HepG2 (cell line): Measurements from ENCODE around the gene ZNF341. TPM values are rescaled to one million over a fixed set of nuclear protein-coding genes. Genes with fewer than 3 reads are reported as not detected.

Experiments used
- CEBPB ChIP-seq: IDR thresholded peaks from 2 replicates; pipeline ENCODE4 v1.6.1; 2011; ENCODE audit warnings: low read depth, low read length, improper control_type of control experiment, borderline replicate concordance
- ETV5 ChIP-seq: IDR thresholded peaks from 2 replicates; pipeline ENCODE4 v1.6.1; 2018; ENCODE audit warnings: missing biosample characterization, missing genetic modification reagents, inconsistent platforms, borderline replicate concordance
- HDAC2 ChIP-seq: sonication (generic); formaldehyde crosslinking; IDR thresholded peaks from 2 replicates; pipeline ENCODE4 v1.4.0; 2020; ENCODE audit warnings: missing genetic modification reagents
- KDM5B ChIP-seq: sonication (generic); formaldehyde crosslinking; IDR thresholded peaks from 2 replicates; pipeline ENCODE4 v1.4.0; 2020; ENCODE audit warnings: missing genetic modification reagents, mild to moderate bottlenecking, borderline replicate concordance
- MED13 ChIP-seq: sonication (generic); formaldehyde crosslinking; IDR thresholded peaks from 2 replicates; pipeline ENCODE4 v1.5.0; 2020; ENCODE audit warnings: missing genetic modification reagents
- MTF1 ChIP-seq: sonication (generic); formaldehyde crosslinking; IDR thresholded peaks from 2 replicates; pipeline ENCODE4 v1.5.0; 2020; ENCODE audit warnings: missing genetic modification reagents
- NCOR1 ChIP-seq: fragments of 200-600 bp; sonication (generic); IDR thresholded peaks from 2 replicates; pipeline ENCODE4 v1.7.0; 2017; ENCODE audit warnings: antibody characterized with exemption, low read length, borderline replicate concordance
- NFYB ChIP-seq: sonication (generic); formaldehyde crosslinking; IDR thresholded peaks from 2 replicates; pipeline ENCODE4 v1.4.0; 2020; ENCODE audit warnings: missing genetic modification reagents
- NR2F6 ChIP-seq, 2 experiments: IDR thresholded peaks; 2 replicates each; pipeline ENCODE4 v1.6.1; 2016; ENCODE audit warnings: antibody characterized with exemption in 1 of 2, mild to moderate bottlenecking in 1 of 2
- RFX3 ChIP-seq: IDR thresholded peaks from 2 replicates; pipeline ENCODE4 v1.6.1; 2016; ENCODE audit warnings: missing biosample characterization, missing genetic modification reagents
- SNRNP70 ChIP-seq: fragments of 200-400 bp; formaldehyde crosslinking; IDR thresholded peaks from 2 replicates; pipeline ENCODE4 v1.6.1; 2017; ENCODE audit warnings: mild to moderate bottlenecking, low read depth, low read length, moderate library complexity
- TFAP4 ChIP-seq: sonication (generic); IDR thresholded peaks from 2 replicates; pipeline ENCODE4 v1.6.1; 2016; ENCODE audit warnings: low read depth, borderline replicate concordance
- YEATS4 ChIP-seq: sonication (generic); formaldehyde crosslinking; IDR thresholded peaks from 2 replicates; pipeline ENCODE4 v1.4.0; 2020; ENCODE audit warnings: missing genetic modification reagents, borderline replicate concordance
- ZFP36L2 ChIP-seq: sonication (generic); formaldehyde crosslinking; IDR thresholded peaks from 2 replicates; pipeline ENCODE4 v1.4.0; 2020; ENCODE audit warnings: missing genetic modification reagents
- ZFX ChIP-seq: sonication (generic); formaldehyde crosslinking; IDR thresholded peaks from 2 replicates; pipeline ENCODE4 v1.4.0; 2020; ENCODE audit warnings: mild to moderate bottlenecking, low read depth, missing genetic modification reagents, moderate library complexity
- ZKSCAN8 ChIP-seq: IDR thresholded peaks from 2 replicates; pipeline ENCODE4 v1.6.1; 2016; ENCODE audit warnings: borderline replicate concordance, missing genetic modification reagents, missing compliant biosample characterization
- ZNF136 ChIP-seq: sonication (generic); formaldehyde crosslinking; IDR thresholded peaks from 2 replicates; pipeline ENCODE4 v1.8.1; 2022; ENCODE audit warnings: low read depth, mild to moderate bottlenecking, moderate library complexity, missing genetic modification reagents
- ZNF138 ChIP-seq: sonication (generic); formaldehyde crosslinking; IDR thresholded peaks from 2 replicates; pipeline ENCODE4 v1.5.0; 2020; ENCODE audit warnings: mild to moderate bottlenecking, low read depth, missing genetic modification reagents
- ZNF232 ChIP-seq: sonication (generic); formaldehyde crosslinking; IDR thresholded peaks from 2 replicates; pipeline ENCODE4 v1.4.0; 2020; ENCODE audit warnings: missing genetic modification reagents, borderline replicate concordance
- ZNF557 ChIP-seq: sonication (generic); formaldehyde crosslinking; IDR thresholded peaks from 2 replicates; pipeline ENCODE4 v1.4.0; 2020; ENCODE audit warnings: missing genetic modification reagents
- ZNF572 ChIP-seq: sonication (generic); formaldehyde crosslinking; IDR thresholded peaks from 2 replicates; pipeline ENCODE4 v1.5.1; 2020; ENCODE audit warnings: mild to moderate bottlenecking, missing genetic modification reagents
- ZNF790 ChIP-seq: sonication (generic); formaldehyde crosslinking; IDR thresholded peaks from 2 replicates; pipeline ENCODE4 v1.8.0; 2022; ENCODE audit warnings: missing genetic modification reagents, mild to moderate bottlenecking, borderline replicate concordance
- polyA plus RNA-seq, 8 experiments: library from polyadenylated mRNA; depleted of rRNA in 3 of 8; stranded (reverse) in 7 of 8; unstranded in 1 of 8; fragments of >200 nt; fragmentation: Illumina TruSeq in 4 of 8; extraction: Trizol in 4 of 8; gene quantifications; 2 replicates each; pipeline versions ENCODE4 v1.2.1 to v1.2.3, GENCODE V29; 2011 to 2016; ENCODE audit warnings: low read depth in 4 of 8, missing spikeins in 1 of 8, mixed read lengths in 1 of 8; ENCODE audit not compliant: insufficient read depth in 1 of 8
- total RNA-seq, 5 experiments: library from RNA; depleted of rRNA; stranded (reverse); fragments of >200 nt; fragmentation: Illumina TruSeq; extraction: Trizol; gene quantifications; 2 replicates each; pipeline ENCODE4 v1.2.3, GENCODE V29; 2016; ENCODE audit warnings: low read depth in 1 of 5
- TF ChIP-seq, protein P1 (sequence below): sonication (generic); formaldehyde crosslinking; IDR thresholded peaks from 2 replicates; pipeline ENCODE4 v1.9.0; 2021; ENCODE audit warnings: missing genetic modification reagents, borderline replicate concordance
- TF ChIP-seq, protein P2 (sequence below): sonication (generic); formaldehyde crosslinking; IDR thresholded peaks from 2 replicates; pipeline ENCODE4 v1.9.0; 2022; ENCODE audit warnings: low read depth, missing genetic modification reagents

The ZNF341 gene
- total and polyA plus RNA-seq, 2 of the 13 experiments (the other 11 are each of a cell fraction or from before 2014, with no cell fraction given), result 1.1 to 2.2 TPM

- TF ChIP-seq NFYB (0 out of 2 replicates have a peak, but pooled peaks have one; percentile 9), MTF1 (CRISPR knock-in tag) (no peak), ETV5 (CRISPR knock-in tag) (peak; percentile 7; the same call in 1 of the 2 replicates), CEBPB (no peak), ZNF557 (no peak), ZKSCAN8 (no peak), TFAP4 (no peak), ZNF138 (CRISPR knock-in tag) (0 out of 2 replicates have a peak, but pooled peaks have one; percentile 62), ZNF232 (CRISPR knock-in tag) (no peak), KDM5B (CRISPR knock-in tag) (no peak), NR2F6 (IDR thresholded peaks at IDR 0.05) (0 out of 2 replicates have a peak, but pooled peaks have one; percentile 29), NR2F6 (CRISPR knock-in tag; IDR thresholded peaks at IDR 0.05) (no peak), HDAC2 (CRISPR knock-in tag) (peak; percentile 11; the same call in 1 of the 2 replicates), ZFP36L2 (CRISPR knock-in tag) (no peak), RFX3 (CRISPR knock-in tag) (no peak), YEATS4 (CRISPR knock-in tag) (no peak), MED13 (no peak), ZNF136 (CRISPR knock-in tag) (no peak), NCOR1 (no peak), SNRNP70 (no peak), ZNF572 (CRISPR knock-in tag) (0 out of 2 replicates have a peak, but pooled peaks have one; percentile 80), ZNF790 (CRISPR knock-in tag) (0 out of 2 replicates have a peak, but pooled peaks have one; percentile 6), ZFX (no peak)
- TF ChIP-seq, protein P1, sequence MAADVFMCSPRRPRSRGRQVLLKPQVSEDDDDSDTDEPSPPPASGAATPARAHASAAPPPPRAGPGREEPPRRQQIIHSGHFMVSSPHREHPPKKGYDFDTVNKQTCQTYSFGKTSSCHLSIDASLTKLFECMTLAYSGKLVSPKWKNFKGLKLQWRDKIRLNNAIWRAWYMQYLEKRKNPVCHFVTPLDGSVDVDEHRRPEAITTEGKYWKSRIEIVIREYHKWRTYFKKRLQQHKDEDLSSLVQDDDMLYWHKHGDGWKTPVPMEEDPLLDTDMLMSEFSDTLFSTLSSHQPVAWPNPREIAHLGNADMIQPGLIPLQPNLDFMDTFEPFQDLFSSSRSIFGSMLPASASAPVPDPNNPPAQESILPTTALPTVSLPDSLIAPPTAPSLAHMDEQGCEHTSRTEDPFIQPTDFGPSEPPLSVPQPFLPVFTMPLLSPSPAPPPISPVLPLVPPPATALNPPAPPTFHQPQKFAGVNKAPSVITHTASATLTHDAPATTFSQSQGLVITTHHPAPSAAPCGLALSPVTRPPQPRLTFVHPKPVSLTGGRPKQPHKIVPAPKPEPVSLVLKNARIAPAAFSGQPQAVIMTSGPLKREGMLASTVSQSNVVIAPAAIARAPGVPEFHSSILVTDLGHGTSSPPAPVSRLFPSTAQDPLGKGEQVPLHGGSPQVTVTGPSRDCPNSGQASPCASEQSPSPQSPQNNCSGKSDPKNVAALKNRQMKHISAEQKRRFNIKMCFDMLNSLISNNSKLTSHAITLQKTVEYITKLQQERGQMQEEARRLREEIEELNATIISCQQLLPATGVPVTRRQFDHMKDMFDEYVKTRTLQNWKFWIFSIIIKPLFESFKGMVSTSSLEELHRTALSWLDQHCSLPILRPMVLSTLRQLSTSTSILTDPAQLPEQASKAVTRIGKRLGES (CRISPR knock-in tag), result no peak
- TF ChIP-seq, protein P2, sequence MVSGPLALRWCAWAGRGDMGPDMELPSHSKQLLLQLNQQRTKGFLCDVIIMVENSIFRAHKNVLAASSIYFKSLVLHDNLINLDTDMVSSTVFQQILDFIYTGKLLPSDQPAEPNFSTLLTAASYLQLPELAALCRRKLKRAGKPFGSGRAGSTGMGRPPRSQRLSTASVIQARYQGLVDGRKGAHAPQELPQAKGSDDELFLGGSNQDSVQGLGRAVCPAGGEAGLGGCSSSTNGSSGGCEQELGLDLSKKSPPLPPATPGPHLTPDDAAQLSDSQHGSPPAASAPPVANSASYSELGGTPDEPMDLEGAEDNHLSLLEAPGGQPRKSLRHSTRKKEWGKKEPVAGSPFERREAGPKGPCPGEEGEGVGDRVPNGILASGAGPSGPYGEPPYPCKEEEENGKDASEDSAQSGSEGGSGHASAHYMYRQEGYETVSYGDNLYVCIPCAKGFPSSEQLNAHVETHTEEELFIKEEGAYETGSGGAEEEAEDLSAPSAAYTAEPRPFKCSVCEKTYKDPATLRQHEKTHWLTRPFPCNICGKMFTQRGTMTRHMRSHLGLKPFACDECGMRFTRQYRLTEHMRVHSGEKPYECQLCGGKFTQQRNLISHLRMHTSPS (CRISPR knock-in tag), result no peak
These were observed 12.4 kb upstream of the ZNF341 start (continued) for GRCh38 chr20:33719277-33719988.
